T-helper 2 cell treated with Interferon-gamma antibody and Interleukin-4, amounts not matched to agents 100 ng/mL and 5 ng/mL, for 36 hours (primary cell): ENCODE measurements around the gene DLGAP5. TPM values are rescaled to one million over a fixed set of nuclear protein-coding genes. Genes with fewer than 3 reads are reported as not detected.

Experiments used
- intact Hi-C: fragments of 100-400 bp; cut with micrococcal nuclease; formaldehyde crosslinking; loops from one replicate; pipeline ENCODE4 v1.15.1; 2023
- total RNA-seq: library from RNA; stranded (reverse); gene quantifications from 2 replicates; pipeline ENCODE4 v1.2.3, GENCODE V29; 2022

Gene DLGAP5
- total RNA-seq, 1 donor from 2014 or later: 63.4 TPM

DNA sequence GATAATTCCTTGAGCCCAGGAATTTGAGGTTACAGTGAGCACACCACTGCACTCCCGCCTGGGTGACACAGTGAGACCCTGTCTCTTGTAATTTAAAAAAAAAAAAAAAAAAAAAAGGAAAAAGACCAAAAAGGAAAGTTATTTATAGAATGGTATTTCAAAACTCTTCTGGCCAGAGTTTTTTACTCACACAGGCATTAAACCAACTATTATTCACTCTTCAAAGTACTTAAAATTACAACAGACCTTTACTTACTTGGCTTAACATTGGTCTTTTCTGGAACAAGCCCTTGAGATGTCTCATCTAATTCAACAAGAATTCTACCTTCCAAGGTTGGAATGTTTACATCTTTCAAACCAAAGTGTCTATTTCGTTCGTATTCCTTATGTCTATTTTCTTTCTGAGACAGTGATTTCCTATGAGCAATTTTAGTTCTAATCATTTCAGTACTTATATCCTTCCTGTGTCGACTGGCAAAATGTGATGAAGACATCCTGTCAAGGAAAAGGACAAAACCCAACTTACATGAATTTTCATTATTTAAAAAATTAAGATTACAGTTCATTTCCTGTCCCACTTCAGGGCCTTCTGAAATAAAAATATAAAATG, 2.6 kb downstream of the DLGAP5 start:
- intact Hi-C loops: no loop called here

DNA sequence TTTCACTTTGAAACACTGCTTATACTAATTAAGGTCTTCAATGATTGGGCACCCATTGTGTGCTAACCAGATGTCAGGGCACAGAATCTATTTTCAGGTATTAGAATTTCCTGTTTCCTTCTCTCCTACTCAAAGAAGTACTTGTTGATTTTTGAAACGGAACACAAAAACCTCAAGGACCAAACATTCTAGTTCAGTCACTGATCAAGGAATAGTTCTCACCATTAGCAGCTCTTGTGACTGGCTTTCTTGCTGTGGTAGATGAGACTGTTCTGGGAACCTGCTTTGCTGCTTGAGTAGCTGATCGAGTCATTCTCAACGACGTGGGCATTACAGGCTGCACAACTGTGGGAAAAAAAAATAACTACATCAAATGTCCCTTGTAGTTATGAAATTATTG, 11.0 kb downstream of the DLGAP5 start:
- intact Hi-C loops: no loop called here

DNA sequence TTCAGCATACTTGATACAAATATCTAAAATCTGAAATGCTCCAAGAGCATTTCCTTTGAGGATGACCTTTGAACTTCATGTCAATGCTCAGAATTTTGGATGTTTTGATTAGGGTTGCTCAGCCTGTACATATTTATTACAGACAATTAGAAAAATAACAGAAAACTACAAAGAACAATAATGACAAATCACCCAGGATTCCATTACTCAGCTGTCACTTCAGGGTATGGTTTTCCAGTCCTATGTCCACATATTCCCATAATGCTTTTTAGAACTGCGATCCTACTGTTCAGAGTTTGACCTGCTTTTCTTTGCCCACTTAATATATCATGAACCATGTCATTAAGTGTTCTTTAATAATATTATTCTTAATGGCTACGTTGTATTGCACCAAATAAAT, 11.4 kb downstream of the DLGAP5 start:
- intact Hi-C loops: no loop called here

DNA sequence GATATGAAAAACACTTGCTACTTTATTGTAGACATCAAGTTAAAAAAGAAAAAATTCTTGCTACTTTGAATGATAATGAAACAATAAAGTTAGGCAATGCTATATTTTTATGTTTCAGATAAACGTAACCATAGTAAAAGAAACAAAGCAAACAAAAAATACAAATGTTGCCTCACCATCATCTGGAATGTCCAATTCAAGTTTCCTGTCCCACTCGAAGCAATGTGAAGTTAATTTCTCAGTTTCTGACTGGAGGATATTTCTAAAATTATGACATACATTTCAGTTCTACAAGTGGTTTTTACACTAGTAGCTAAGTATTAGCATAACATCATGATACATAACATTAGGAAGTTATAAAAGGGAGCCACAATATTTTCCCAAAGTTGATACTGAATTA, 20.9 kb downstream of the DLGAP5 start:
- intact Hi-C loops: no loop called here

DNA sequence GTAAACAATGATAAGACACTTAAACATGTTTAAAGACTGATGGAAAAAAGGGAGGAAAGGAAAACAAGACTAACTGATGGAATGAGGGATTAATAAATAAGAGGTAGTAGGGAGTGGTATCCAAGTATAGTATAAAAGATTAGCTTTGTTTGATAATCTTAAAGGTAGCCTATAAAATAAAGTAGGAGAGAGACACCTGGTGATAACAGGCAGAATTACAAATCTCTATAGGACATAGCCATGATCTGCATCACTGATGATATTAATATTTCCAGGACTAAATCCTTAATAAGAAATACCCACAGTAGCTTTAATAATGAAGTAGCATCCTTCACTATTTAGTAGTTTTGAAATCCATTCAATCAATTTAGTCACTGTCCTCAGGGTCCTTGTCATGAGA, 30.4 kb downstream of the DLGAP5 start:
- intact Hi-C loops: loop anchor here (1.0 kb wide), 1 partner anchor 72 kb away; no protein-coding TSS in a partner anchor

DNA sequence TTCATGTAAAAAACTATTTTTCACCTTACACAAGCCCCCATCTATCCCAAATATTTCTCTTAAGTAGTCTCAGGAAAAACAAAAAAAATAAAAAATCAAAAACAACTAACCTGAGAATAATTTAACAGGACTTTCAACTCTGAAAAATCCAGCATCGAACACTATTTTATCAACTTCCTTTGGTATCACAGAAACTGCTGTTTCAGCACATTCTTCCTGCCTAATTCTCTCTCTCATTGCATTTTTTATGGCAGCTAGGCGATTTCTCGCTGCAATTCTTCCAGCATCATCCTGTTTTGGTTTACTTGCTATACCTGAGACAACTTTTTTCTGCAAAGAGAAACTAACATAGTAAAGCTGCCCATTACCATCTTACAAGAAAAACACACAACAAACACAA, 33.0 kb downstream of the DLGAP5 start:
- intact Hi-C loops: no loop called here

DNA sequence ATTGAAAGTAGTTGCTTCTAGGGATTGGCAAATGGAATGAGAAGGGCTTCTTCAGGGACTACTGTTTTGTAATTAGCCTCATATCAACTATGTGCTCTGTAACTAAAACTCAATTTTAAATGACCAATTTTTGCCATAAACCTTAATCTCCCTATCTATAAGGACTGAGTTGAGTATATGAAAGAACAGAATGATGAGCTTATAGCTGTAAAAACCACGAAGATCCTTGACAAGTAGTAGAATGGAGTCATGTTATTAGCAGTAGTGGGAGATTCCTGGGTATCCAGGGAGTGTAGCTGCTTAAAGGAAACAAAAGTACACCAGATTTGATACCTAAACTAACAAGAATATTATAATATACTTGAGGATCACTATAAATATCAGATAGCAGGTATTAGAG, 34.3 kb downstream of the DLGAP5 start:
- intact Hi-C loops: no loop called here

DNA sequence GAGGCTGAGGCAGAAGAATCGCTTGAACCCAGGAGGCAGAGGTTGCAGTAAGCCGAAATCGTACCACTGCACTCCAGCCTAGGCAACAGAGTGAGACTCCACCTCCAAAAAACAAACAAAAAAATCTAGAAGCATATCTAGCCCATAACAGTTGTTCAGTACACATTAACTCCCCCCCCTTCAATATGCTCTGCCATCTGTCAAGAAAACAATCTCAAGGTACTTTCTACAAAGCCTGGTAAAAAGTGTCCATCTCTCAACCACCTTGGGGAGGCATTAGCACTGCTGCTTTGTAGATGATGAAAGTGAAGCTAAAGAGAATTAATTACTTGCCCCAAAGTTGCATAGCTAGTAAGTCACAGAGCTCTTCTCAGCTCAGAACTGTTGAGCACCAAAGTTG, 37.4 kb downstream of the DLGAP5 start:
- intact Hi-C loops: no loop called here

DNA sequence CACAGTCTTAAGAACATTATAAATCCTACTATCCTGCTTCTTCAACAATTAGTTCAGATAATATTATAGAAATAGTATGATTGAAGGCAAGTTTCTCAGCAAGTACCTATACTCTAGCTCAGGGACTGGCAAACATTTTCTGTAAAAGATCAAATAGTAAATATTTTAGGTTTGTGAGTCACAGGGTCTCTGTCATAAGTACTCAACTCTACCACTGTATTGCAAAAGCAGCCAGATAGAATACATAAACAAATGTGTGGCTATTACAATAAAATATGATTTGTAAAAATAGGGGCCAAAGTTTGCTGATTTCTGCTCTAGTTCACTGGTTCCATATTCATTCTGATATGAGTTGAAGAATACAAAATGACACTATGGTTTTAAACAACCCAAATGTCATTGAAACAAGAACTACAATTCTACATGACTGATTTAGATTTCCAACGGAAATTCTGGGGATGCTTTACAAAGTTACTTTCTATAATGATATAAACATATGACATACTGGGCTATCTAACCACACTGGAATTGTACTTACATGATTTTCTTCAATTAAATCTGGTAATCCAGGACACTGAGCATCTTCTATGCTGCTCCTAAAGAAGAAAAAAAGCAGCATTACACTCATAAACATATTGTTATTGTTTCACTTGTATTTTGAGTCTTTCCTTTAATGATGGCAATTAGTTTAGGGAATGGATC, 39.2 kb downstream of the DLGAP5 start:
- intact Hi-C loops: no loop called here

DNA sequence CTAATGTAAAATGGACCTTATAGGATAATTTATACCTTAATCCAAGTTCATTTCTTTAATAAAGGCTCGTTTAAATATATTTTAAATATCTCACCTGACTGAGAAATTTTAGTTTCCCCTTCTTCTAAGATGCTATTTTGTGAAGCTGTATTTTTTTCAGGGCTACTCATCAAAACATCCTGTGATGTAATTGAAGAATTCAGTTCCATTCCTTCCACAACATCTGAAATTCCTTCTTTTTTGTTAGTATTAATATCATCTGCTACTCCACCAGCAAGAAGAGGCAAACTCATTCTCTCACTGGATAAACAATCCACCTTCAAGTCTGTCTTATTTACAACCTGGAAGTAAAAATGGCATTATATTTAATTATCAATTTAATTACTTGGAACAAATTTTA, 39.8 kb downstream of the DLGAP5 start:
- intact Hi-C loops: no loop called here

DNA sequence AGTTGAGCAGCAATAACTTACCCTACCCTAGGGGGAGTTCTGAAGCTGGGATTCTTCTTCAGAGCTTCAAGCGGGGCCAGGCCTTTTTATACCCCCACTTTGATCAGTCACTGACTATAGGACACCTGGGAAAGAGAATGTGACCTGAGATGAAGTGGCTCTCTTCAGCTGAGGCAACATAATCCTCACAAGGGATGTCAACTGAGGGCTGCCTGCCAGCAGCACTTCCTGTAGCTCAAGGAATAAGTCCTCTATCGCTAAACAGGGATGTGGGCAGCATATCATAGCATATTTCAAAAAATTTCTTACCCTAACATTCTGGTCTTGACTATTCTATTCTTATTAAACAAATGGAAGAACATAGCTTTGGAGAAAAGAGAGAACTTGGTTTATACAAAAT, 45.0 kb downstream of the DLGAP5 start:
- intact Hi-C loops: no loop called here

DNA sequence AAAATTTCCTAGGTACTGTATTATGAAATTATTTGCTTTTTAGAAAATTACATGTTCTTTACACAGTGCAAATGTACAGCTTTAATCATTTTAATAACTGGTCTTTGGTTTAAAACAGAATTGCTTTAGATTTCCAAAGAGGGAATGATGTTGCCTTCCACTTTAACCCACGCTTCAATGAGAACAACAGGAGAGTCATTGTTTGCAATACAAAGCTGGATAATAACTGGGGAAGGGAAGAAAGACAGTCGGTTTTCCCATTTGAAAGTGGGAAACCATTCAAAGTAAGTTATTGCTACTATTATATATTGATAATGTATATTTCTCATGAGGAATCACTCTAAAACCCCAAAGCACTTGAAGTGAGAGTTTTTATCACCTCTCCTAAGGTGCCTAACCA, 48.9 kb downstream of the DLGAP5 start:
- intact Hi-C loops: no loop called here

DNA sequence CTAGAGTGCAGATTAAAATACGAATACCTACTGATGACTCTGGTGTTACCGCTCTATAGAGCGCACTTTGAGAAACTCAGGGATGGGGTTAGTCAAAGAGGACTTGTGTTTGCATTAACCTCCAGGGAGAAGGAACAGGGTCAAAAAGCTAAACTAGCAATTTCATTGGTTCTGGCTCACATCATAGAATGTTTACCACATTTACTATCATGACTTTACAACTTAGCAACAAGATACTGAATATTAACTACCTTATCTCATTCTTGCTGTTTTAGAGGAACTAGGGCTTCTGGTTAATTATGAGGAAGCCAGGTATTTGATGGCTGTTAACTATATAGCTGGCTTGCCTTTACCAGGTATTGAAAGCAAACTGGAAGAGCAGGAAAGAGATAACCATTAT, 49.6 kb downstream of the DLGAP5 start:
- intact Hi-C loops: no loop called here

DNA sequence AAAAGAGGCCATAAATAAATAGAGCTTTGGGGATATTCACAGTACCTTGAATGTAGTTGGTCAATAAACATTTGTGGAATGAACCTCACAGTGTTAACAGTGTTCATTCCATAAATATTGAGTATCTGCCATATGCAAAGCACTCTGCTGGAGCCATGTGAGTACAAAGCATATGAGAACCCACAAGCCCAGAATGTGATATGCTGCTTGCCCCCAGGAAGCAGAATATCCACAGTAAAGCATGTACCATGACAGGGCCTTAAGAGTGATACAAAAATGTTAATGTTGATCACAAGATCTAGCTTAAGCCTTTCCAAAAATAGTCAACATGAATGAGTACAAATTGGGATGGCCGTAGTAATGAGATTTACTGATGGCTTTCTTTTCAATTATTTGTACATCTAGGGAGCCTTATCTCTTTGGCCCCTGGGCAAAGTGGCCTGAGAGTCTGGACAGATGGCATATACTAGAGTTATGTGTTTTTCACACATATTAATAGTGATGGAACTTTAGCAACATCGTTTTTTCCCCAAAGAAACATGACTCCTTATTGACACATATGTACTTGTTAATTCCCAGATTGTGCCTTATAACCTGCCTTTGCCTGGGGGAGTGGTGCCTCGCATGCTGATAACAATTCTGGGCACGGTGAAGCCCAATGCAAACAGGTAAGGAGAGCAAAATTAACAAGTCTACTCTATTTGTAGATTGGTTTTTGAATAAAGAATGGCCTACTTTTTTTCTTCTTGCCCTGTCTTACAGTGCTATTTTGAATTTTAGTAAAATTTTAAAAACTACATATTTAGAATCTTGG, 51.5 kb downstream of the DLGAP5 start:
- intact Hi-C loops: no loop called here

DNA sequence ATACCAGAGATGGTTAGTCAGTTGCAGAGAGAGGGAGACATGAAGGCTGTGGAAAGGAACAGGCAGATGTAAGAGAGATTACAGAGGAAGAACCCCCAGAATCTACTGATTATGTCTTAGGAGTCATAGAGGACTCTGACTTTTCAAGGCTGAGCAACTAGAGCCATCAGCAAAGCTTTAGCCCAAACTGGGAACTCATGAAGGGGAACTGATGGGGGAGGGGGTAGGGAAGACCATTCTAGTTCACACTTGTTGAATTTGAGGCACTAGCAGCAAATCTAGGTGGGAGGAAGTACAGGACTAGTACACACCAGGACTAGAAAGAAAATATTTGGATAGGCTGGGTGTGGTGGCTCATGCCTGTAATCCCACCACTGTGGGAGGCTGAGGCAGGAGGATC, 52.2 kb downstream of the DLGAP5 start:
- intact Hi-C loops: no loop called here

DNA sequence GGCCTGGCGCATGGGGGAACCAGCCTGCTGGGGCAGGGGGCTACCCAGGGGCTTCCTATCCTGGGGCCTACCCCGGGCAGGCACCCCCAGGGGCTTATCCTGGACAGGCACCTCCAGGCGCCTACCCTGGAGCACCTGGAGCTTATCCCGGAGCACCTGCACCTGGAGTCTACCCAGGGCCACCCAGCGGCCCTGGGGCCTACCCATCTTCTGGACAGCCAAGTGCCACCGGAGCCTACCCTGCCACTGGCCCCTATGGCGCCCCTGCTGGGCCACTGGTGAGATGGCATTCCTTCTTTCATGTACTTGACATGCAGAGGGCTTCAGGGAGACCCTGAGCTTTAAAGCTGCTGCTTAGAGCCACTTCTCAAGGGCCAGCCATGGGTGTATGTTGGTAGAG, 53.3 kb downstream of the DLGAP5 start:
- intact Hi-C loops: no loop called here

DNA sequence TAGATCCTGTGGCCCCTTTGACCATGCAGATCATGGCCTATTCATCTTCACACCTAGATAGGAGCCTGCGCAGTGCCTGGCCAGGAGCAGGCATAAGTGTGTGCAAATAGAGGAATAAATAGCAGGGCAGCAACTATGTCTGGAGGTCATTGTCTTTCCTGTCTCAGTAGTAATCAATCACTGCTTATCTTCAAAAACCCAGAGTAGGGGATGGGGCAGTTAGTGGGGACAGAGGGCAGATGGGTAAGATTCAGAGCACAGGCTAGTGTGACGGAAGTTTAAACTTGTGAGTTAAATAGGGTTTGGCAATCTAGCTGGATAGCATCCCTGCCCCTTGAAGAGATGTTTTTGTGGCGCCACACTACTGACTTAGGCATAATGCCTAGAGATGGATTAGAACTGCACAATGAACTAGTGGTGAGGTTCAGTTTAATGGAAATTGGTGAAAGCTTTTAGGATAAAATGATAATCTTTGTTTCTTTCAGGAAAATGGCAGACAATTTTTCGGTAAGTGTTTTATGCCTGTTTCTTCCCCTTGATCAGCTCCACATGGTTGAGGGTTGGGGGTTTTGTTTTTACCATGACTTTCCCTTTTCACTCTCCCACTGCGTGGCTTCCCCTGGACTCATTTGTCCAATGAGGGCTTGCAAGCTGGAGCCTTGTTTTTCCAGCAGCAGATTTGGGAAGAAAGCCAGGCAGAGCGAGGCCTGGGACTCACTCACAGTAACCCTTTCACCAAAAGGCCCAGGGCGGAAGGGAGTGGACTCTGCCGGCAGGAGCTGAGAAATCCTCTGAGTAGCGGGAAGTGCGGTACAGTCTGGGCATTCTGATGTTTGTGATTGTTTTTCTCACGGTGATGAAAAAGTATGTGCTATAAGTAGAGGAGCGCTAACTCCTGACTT, 54.2 kb downstream of the DLGAP5 start:
- intact Hi-C loops: no loop called here

DNA sequence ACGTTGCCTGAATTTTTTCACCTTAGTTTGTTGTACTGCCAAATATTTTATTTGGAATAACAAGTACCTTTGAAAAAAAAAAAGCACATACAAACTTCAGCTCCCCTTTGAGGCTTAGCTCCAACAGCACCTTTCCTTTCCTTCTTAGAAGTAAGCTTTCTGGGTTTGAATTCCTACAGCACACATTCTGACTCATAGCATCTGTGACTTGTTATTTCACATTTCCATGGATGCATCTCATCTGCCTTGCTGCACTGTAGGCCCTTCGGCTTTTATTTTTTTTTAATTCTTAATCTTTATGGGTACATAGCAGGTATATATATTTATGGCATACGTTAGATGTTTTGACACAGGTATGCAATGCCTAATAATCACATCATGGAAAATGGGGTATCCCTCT, 55.1 kb downstream of the DLGAP5 start:
- intact Hi-C loops: no loop called here

DNA sequence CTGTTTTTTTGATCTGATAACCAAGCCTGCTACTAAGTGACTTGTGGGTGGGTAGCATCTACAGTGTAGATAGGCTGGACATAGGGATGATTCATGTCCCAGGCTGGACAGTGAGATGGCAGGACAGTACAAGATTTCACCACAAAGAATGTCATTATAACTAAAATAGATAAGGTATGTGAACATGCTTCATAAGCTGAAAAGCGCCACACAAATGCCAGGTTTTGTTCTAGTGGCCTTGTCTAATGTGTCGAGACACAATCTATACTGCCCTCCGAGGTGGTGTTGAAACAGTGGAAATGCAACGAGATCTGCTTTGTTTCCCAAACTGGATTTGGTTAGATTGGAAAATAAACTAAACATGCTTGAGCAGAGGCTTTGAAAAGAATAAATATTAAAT, 58.0 kb downstream of the DLGAP5 start:
- intact Hi-C loops: no loop called here

DNA sequence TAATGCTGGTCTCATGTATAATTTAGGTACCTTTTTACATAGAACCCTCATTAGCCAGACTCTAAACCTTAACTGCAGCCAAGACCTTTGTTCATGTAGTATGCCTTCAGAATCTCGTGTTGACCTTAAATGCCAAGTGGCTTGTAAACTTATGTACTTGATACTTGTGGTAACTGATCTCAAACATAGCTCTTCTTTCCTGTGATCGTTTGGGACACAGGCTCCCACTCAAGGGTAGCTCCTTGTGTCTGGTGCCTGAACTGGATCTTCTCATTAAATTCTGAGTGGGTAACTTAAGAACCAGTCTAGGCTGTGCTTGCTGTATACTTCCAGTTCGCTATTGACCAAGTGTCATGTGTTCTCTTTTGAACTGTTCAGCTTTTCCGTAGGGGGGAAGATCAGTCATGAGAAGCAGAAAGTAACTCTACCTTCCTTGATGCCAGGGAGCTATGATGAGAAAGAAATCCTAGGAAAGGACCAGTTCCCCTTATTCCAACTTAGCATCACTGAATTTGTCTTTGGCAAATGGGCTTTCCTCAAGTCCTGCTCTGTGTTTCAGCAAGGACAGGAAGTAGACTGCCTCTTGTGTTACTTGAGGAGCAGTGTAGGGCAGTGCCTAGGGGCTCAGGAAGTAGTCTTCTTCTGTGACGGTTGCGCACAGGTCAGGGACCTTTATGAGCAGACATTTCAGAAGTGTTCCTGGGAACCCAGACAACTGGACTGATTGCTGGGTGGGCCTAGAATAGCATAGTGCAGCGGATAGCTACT, 59.8 kb downstream of the DLGAP5 start:
- intact Hi-C loops: no loop called here

DNA sequence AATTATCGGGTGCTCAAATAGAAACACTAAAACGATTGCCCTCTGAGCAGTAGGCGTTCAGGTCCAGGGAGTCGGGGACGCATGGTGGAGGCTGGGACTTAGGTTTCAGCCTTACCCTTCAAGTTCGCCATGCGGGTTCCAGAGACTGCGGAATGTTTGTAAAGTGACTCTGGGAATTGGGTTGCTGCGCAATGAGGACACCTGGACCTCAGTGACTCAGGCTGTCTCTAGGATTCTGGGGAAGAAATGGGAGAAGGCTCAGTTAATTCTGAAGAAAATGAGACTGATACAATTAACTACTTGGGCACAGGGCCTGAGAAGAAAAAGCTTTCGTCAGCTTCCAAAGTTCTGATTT, 61.2 kb downstream of the DLGAP5 start:
- intact Hi-C loops: no loop called here
